Measurements from ENCODE around the gene FKBP7.
A peak's percentile ranks its signal among the peaks of the same experiment; 100 is the strongest.
"Not testable (repeated sequence)": the region's sequence is repeated elsewhere in the genome, so short reads cannot be mapped to it uniquely, and the experiment has no call there.

The FKBP7 gene, protein sequence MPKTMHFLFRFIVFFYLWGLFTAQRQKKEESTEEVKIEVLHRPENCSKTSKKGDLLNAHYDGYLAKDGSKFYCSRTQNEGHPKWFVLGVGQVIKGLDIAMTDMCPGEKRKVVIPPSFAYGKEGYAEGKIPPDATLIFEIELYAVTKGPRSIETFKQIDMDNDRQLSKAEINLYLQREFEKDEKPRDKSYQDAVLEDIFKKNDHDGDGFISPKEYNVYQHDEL

DNA sequence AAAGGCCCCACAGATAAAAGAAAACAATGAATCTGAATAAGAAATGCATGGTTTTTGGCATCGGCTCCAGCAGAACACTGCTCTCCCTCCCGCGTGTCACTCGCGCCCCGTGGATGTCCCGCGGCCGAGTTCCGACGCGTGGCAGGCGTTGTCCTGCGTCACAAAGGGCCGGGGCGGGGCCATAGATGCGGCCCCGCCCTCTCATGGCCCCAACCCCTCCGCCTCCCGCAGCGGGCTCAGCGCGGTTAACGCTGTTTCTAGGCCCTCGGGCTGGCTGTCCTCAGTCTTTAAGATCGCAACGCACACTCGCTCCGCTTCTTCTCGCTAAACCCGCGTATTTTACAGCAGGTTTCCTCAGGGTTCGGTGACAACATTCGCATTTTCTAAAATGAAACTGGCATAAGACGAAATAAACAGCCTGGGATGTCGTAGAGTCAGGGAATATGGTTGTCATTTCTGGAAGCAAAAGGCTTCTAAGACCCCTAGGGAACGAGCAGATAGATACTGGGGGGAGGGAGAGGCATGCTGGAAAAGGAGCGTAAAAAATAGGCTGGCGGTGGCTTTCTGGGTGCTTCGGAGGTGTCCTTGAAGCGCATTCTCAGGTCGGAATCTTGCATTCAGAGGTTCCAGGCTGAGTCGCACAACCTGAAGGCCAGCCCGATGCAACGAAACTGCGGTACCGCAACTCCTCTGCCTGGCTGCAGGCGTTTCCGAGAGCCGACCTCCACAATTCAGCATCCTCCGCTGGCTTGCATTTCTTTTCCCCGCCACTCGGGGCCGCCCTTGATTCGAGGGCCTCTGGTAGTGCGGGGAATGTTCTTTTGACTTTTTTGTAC lies at the start of gene FKBP7:
TSS of gene FKBP7 (minus strand) at position 162 of the 836 bp plus-strand sequence. CDS start at position 61, 101 bp downstream.
- DNase-seq (ENCODE audit: low read depth) = peak; percentile 85

DNA sequence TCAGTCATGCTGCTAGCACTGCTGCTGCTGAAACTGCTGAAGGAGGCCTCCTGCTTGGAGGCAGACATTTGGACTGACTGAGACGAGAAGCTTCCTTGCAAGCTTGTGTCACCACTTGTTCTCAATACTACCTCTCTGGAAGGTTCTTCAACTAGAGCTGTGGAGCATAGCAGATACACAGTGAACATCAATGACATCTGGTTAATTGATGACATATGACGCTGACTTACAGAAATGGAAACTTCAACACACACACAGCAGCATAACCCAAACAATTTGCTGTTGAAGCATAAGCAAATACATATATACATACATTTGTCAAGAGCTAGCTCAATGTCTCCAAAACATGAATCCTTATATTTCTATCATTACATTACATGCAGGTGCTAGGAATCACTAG lies 49.2 kb upstream of the FKBP7 start:
- DNase-seq (ENCODE audit: low read depth) = no peak

- DNase-seq (ENCODE audit: low read depth) = no peak
Measured at GRCh38 chr2:178526256-178526655, 47.9 kb upstream of the FKBP7 start.

GRCh38 chr2:178525460-178525859 lies 47.1 kb upstream of the FKBP7 start:
- not testable (repeated sequence) for DNase-seq (ENCODE audit: low read depth)

- not testable (repeated sequence) for DNase-seq (ENCODE audit: low read depth)
Measured at GRCh38 chr2:178525010-178525409, 46.6 kb upstream of the FKBP7 start.

DNA sequence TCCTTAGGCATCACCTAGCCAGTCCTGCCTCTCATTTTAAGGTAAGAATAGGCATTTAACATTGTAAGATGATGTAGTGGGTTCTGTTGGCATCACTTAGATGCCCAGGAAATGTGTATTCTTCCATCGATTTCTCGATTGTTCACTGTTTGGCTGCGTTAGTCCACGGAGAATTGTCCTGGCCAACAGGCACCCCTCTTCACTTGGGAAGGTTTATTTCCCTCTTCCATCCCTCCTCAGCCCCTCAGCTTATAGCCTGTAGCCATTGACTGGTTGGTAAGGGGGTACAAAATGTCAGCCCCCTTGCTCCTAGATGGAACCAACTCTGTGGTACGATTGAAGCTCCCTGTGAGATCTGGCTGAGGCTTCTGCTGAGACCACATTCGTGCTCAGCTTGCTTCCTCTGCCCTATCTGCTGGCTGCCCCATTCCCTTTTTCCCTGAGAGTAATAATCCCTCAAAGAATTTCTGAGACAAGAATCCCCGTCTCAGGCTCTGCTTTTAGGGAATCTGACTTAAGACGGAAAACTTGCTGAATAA lies 45.3 kb upstream of the FKBP7 start:
- peak; percentile 42 for DNase-seq (ENCODE audit: low read depth)

GRCh38 chr2:178522950-178523595 lies 44.7 kb upstream of the FKBP7 start:
- peak; percentile 89 for DNase-seq (ENCODE audit: low read depth)

- no peak for DNase-seq (ENCODE audit: low read depth)
Measured at GRCh38 chr2:178521304-178522150, 43.1 kb upstream of the FKBP7 start.

- no peak for DNase-seq (ENCODE audit: low read depth)
Measured at GRCh38 chr2:178517496-178517895, 39.1 kb upstream of the FKBP7 start.

GRCh38 chr2:178514664-178515063 lies 36.3 kb upstream of the FKBP7 start:
- peak; percentile 95 for DNase-seq (ENCODE audit: low read depth)

GRCh38 chr2:178513876-178514275 lies 35.5 kb upstream of the FKBP7 start:
- DNase-seq (ENCODE audit: low read depth) = peak; percentile 64

GRCh38 chr2:178512484-178512883 lies 34.1 kb upstream of the FKBP7 start:
- peak; percentile 81 for DNase-seq (ENCODE audit: low read depth)

- no peak for DNase-seq (ENCODE audit: low read depth)
Measured at GRCh38 chr2:178510384-178510783, 32.0 kb upstream of the FKBP7 start.

GRCh38 chr2:178508646-178509045 lies 30.2 kb upstream of the FKBP7 start:
- DNase-seq (ENCODE audit: low read depth) = no peak

DNA sequence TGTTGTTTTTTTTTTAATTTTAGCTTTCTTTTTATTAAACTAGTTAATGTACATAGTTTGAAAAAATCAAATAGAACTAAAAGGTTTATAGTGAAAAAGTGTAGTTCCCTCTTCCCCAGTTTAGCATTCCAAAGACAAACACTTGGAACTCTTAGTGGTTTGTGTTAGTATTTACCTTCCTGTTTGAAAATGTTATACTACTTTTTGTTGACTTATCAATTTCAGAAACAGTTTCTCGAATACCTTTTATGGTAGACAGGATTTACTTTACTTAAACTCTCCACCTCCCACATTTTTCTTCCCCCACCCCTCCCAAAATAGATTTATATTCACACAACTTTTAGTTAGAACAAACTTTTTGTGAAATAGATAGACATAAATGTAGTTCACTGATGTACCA lies 28.5 kb upstream of the FKBP7 start:
- DNase-seq (ENCODE audit: low read depth) = no peak

DNA sequence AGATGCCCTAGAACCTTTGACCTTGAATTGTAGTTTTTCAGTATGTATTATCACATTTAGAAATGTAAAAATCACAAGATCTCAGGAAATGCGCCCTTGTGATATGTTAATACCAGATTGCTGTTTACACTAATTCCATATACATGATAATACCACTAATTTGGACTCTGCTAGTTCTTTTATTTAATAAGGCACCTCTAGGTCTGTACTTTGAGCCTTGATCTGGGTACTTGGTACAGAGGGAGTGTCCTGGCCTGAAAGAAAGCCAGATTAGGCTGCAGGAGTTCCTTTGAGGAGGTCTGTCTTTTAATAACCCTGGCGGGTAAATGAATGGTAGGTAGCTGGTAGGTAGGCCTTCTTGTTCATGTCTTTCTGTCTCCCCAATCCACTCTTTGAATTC lies 28.1 kb upstream of the FKBP7 start:
- no peak for DNase-seq (ENCODE audit: low read depth)

GRCh38 chr2:178506101-178506500 lies 27.7 kb upstream of the FKBP7 start:
- DNase-seq (ENCODE audit: low read depth) = no peak

GRCh38 chr2:178502751-178503150 lies 24.4 kb upstream of the FKBP7 start:
- no peak for DNase-seq (ENCODE audit: low read depth)

DNA sequence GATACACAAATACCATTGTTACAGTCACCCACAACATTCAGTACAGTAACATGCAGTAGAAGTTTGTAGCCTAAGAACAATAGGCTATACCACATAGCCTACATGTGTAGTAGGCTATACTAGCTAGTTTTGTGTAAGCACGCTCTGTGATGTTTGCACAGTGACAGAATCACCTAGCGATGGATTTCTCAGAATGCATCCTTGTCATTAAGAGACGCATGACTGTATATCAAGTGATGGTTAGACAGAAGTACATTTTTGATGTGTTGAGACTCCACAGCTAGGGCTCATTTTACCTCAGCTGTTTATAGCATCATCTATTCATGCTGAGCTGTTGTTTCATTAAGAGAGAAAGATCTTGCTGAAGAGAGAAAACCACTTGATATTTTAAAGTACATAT lies 21.2 kb upstream of the FKBP7 start:
- no peak for DNase-seq (ENCODE audit: low read depth)

DNA sequence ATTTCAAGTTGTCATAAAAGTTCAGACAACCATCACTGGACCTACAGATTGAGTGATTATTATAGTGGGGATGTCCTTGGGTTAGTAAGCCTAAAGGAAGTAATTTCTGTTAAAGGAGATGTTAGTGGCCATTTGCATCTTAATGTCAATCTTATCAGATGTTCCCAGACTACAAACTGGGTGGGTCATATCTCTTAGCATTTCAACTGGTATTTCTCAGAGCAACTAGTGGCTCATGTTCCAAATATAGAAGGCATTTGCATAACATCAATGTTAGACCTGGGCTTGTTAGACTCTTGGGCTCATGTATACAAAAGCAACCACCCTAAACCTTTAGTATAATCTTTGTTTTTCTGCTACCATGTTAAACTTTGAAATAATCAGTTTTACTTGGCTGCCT lies 19.7 kb upstream of the FKBP7 start:
- no peak for DNase-seq (ENCODE audit: low read depth)

GRCh38 chr2:178496049-178496448 lies 17.6 kb upstream of the FKBP7 start:
- DNase-seq (ENCODE audit: low read depth) = no peak

DNA sequence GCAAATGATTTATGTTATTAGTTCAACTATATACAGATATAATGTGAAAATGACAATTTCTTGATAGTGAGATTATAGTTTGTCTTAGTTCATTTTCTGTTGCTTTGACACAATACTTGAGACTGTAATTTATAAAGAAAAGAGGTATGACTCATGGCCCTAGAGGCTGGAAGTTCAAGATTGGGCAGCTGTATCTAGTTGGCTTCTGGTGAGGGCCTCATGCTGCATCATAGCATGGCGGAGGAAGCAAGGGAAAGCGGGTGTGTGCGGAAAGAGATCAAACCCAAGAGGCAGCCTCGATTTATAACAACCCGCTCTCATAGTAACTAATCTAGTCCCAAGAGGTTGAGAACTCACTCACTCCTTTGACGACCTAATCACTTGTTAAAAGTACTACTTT lies 13.2 kb upstream of the FKBP7 start:
- no peak for DNase-seq (ENCODE audit: low read depth)

All from ELR (cell line).